GM21526 (cell line): Measurements from ENCODE around the gene RAMP1.
"Not testable (repeated sequence)": the region's sequence is repeated elsewhere in the genome, so short reads cannot be mapped to it uniquely, and the experiment has no call there.

Source experiments
- ATAC-seq: cut with Tn5 transposase; IDR thresholded peaks from one replicate; pipeline ENCODE4 v1.9.1; 2021; ENCODE audit warnings: moderate library complexity; ENCODE audit not compliant: unreplicated experiment, low FRiP score

Gene RAMP1

DNA sequence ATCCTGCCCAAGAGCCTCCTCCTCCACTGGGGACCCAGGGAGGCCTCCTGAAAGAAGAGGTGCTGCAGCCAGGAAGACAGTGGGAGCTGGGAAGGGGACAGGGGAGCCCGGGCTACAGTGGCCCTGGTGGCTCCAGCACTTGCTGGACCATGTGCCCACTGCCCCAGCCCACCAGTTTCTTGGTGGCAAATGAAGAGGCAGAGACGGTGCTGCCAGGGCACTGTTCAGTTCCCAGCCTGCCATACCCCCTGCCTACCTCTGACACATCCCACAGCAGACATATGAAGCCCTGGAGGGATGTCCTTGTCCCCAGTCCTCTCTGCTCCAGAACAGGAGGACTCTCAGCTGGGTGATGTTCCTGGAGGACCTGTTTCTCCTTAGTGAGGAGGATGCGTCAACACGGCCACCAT is 3.7 kb downstream of the RAMP1 start:
- no peak for ATAC-seq

DNA sequence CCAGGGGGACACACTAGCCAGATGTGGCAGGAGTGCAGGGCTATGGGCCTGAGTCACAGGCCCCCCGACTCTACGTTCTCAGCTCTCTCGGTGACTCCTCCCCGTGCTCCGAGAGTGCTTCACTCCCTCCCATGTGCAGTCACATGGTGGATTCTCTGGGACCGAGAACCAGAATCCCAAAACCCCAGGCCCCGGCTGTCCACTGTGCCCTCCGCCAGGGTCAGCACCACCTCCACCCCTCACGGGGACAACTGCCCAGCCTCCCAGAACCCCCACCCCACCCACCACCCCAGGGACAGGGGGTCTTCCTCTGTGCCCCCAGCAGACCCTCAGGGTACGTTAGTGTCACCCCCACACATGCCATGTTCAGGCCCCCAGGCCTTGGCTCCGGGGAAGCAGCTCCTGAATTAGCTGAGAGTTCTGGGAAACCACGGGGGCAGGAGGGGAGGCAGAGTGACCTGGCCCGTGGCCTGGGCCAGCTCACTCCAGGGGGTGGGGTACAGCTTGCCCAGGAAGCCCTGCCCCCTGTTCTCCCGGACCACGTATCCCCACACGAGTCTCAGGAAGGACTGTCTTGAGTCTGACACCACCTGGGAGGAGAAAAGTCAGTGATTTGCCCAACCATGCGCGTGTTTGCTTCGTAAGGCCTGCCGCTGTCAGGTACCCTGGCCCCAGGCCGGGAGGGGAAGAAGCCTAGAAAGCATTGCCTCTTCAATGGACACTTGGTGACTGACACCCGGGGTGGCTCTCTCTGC is 4.4 kb downstream of the RAMP1 start:
- ATAC-seq, result no peak

DNA sequence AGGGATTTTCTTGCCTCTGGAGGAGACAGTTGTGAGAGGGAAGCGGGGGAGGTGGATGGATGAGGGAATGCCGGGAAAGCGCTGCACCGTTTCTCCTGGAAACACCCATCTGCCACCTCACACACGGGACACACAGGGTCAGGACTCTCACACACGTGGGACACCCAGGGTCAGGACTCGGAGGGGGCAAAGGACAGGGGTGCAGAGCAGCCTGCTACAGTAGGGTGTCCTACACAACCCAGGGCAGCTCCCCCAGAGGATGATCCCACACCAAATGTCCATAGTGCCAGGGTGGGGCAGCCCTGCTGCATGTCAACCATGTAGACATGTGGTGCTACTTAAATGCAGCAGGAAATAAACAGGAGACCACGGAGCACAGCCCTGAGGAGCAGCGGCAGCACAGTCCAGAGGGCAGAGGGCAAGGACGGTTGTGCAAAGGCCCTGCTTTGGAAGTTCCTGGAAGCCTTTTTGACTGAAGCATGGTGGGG is 5.1 kb downstream of the RAMP1 start:
- no peak for ATAC-seq

DNA sequence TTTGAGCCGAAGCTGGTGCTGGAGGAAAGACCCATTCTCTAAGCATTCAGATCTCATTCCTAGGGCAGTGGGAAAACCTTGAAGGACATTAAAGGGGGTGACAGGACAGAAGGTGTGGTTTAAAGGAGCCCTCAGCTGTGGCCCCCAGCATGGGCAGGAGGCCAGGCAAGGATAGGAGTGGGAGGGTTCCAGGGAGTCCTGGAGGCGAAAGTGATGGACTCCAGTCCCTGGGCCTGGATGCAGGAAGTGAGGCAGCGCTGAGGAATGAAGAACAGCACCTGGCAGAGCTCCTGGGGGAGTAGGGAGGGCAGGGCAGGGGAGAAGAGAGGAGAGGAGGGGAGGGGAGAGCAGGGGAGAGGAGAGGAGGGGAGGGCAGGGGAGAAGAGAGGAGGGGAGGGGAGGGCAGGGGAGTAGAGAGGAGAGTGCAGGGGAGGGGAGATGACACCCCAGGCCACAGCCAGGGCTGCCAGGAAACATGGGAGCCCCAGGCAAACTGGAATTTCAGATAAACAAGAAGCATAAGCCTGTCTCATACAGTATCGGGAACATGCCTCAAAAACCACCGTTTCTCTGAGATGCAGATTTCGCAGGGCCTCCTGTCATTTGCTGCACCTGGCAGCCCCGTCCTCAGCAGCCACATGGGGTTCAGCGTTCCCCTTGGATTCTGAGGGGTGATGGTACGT is 5.7 kb downstream of the RAMP1 start:
- ATAC-seq, result no peak

DNA sequence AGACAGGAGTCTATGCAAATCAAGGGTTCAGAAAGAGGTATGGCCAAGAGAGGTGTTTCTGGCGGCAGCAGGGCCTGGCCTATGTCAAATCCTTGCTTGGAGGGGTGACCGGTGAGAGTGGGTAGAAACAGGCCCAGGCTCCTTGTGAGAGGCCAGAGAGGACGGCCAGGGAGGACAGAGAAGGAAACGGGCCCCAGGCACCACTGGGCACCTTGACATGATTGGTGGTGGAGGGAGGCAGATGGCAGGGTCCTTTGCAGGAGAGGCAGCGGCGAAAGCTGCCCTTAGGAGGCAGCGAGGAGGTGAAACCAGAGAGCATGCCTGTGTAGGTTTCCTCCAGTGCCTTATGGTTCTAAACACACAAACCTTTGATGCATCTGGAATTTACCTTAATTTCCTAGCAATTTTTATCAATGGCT is 6.2 kb downstream of the RAMP1 start:
- ATAC-seq, result no peak

DNA sequence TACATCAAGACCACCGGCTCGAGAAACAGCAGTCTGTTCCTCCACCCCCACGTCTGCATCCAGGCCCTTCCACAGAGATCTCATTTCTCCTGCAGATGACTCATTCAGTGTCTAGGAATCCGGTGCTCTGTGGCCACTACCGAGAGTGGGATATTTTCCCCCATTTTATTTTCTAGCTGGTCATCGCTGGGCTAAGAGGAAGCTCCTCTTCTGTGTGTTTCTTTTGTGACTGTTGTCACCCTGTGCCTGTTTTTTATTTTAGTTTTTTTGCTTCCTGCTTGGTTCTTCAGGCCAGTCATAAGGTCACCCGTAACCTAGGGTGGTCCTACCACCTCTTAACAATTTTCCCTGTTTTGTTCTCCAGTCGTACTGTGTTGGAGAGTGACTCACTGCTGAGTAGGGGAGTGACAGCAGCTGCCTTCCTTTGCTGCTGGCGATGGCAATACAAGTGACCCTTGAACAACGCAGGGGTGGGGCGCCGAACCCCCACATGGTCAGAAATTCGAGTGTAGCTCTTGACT is 6.7 kb downstream of the RAMP1 start:
- ATAC-seq, result no peak

DNA sequence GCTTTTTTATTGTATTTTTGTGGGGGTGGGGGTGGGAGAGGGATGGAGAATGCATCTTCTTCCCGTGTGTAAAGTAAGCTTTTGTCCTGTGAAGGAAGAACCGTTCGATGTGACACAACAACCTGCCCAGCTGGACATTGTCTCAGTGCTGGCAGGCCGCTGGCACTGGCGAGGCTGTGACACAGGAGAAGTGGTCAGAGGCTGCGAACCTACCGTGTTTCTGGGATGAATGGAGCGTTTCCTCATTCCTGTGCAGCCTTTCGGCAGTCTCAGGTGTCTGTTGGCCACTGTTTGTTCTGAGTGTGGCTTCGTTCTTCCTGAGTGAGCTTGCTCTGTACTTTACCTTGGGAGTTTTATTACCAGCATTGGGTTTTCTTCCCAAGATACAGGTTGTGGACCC is 8.0 kb downstream of the RAMP1 start:
- ATAC-seq, result no peak

DNA sequence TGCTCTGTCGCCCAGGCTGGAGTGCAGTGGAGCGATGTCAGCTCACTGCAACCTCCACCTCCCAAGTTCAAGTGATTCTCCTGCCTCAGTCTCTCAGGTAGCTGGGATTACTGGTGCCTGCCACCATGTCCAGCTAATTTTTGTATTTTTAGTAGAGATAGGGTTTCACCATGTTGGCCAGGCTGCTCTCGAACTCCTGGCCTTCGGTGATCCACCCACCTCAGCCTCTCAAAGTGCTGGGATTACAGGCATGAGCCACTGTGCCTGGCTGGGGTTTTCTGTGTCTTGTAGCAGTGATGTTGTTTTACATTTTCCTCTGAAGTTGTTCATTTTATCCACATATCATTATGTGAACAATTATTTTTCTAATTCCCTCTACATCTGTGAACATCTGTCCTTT is 8.7 kb downstream of the RAMP1 start:
- not testable (repeated sequence) for ATAC-seq

DNA sequence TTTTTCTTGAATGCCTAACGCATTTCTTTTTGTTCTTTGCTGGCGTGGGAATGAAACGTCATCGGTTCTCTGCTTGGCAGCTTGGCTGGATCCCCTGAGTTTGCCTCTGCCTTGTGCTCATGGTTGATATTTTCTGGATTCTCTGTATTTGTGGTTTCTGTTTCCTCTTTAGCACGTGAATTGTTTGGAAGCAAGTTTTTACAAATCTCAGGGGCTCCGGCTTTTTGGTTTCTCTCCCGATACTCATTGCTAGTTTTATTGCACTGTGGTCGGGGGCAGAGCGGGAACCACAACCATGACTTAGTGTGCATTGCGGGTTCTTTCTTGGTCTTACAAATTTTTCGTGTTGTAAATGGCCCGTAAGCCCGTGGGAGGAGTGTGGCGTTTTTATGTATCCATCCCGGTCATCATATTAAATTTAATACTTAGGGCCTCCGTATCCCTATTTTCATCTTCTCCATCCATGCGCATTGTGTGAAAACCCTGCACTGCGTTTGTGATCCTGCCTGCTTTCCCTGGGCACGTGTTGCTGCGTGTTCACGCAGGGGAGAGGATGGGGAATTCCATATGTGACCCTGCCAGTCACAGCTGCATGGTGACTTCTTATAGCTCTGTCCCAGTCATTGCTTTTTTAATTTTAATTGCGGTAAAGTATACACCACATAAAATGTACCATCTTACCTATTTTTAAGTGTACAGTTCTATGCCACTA is 9.4 kb downstream of the RAMP1 start:
- ATAC-seq, result no peak

DNA sequence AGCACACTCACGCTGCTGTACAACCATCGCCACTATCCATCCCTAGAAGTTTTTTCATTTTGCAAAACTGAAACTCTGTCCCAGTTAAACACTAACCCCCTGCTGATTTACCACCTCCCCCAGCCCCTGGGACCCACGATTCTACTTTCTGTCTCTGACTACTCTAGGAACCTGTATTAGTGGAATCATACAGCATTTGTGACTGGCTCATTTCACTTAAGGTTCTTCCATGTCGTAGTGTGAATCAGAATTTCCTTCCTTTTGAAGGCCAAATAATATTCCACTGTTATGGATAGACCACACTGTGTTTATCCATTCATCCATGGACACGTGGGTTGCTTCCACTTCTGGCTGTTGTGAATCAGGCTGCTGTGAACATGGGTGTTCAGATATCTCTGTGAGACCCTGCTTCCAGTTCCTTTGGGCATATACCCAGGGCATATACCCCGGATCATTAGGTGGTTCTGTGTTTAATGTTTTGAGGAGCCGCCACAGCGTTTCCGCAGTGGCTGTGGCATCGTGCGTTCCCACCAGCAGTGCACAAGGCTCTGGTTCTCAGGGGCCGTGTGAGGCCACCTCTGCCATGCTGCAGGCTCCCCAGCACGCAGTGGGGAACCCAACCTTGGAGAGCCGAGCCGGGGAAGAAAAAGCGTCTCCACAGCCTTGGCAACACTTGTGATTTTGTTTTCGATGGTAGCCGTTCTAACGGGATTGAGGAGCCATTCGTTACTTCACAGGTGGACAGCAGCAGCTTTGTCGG is 10.1 kb downstream of the RAMP1 start:
- ATAC-seq, result no peak

DNA sequence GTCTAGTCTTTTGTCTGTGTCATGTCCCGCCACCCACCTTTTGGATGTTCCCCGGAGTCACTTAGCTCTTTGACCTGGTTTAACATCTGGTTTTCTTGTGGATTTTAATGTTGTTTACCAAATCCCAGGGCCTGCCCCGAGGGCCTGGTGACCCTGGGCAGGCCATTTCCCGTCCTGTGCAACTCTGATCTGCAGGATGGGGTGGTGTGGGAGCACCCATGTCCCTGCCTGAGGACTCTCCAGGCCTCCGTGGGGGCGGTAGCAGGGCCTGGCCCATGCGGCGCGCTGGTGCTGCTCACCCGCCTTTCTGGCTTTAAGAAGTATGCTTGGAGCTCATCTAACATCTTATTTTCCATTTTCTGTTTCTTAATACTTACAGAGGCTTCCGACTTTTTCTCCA is 10.7 kb downstream of the RAMP1 start:
- no peak for ATAC-seq

DNA sequence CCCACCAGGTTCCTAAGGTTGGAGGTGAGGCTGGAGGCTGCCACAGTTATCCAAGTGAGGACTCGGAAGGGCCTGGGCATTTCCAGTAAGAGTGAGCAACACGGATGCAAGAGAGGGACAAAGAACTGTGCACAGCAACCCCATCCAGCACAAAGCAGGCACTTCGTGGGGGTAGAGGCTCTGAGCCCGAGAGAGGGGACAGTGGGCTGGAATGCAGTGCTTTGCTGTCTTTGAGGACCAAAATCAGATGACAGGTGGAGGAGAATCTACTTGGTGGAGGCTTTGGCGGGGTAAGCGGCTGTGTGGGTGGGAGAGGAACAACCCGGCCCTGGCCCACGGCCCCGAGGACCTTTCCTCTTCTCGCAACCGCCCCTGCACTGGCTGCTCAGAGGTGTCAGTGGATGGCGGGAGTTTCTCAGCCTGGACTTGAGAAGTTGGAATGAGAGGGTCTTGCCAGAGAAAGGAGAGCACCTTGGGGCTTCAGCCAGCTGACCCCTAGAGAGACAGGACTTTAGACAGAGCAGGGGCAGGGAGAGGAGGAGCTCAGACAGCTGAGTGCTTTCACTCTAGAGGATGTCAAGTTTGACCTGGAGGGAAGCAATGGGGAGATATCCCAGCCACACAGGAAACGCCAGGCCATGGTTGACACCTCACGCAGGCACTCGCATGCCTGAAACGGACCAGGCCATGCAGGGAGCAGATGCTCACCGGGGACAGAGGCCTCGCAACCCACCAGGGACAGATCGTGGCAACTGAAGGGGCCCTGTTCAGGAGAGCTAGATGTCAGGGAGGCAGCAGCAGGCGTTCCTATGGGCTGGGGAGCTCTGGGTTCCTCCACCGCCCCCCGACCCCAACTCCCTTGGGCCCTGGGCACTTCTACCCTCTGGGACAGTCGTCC is 11.6 kb downstream of the RAMP1 start:
- ATAC-seq, result no peak

DNA sequence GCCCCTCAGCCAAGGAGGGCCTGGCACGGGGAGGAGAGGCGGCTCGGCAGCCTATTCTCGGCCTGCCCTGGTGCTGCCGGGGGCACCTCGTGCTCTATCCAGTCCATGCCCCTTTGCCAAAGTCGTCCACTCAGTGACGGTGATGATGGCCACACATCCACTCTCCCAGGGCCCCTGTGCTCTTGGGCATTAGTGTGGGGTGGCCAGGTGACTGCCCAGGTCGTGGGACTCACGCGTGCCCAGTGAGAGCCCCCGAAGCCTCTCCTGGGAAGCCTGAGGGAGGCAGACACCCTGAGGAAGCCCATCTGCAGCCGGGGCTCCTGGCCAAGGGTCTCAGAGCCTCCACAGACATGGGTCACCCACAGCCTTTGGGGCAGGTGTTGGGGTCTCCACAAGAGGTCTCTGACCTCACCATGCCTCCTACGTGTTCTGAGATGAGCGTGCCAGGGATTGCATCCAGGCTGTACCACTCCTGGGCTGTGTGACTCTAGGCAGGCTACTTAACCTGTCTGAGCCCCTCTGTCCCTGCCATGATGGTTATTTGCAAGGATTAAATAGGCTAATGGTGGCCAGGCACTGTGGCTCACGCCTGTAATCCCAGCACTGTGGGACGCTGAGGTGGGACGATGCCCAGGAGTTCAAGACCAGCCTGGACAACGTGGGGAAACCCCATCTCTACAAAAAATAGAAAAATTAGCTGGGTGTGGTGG is 12.9 kb downstream of the RAMP1 start:
- no peak for ATAC-seq

DNA sequence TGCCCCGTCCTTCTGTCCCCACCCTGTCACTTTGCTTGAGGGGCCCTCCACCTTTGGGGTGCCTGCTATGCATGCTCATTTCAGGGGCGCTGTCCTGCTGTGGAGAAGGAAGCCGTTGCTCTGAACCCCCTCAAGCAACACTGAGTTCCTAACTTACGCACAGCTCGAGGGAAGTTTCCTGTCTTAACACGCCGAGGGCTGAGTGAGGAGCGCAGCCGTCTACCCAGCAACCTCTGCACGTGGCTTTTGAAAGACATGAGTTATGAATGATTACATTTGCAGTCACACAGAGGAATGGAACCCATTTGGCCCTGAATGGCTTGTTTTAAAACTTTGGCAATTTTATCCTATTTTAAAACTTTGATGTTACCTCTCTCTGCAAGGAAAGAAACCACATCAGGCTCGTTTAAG is 14.0 kb downstream of the RAMP1 start:
- no peak for ATAC-seq

DNA sequence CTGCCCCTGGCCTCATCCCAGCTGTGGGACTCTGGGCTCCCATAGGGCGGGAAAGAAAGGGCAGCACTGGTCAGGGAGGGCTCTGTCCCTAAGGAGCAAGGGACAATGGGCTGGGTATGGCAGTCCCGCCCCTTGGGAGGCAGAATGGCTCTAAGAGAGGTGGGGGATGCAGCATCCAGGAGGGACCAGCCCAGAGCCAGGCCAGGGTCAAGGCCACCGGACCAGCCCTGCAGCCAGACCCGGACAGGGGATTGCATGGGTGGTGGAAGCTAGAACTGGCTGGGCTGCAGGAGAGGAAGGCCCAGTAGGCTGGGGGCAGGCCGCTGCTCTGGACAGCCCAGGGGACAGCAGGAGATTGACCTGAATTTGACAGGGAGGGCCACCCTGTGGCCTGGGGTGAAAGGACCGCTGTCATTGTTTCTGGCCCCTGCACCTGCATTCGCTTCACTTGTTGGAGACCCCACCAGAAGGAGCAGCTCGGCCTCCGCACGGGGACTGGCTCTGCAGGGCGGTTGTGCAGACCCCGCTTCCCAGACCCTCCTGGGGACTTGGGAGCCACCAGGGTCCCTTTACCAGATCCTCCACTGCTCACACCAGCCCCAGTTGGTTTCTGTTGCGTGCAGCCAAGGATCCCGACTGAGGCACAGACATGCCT is 14.6 kb downstream of the RAMP1 start:
- ATAC-seq, result no peak

DNA sequence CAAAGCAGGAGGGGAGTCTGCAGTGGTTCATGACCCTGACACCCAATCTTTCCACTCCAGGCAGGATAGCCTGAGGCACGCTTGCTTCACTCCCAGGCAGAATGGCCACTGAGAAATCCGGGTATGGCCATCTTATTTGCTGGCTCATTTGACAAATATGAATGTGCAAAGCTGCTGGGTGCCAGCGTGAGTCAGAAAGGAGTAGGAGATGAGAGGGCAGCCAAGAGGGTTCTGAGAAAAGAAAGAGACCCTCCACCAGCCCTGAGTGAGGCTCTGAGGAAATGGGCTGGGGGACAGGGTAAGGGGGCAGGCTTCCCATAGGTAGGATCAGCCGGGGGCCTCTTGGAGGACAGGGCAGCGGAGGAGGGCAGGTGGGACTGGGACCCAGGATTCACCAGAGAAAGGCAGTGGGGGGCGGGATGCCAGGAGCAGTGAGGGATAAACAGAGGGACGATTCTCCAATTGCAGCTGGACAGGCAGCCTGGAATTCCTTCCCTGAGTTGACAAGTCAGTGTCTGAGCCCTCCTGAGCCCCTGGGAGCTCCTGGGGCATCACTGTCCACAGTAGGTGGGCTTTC is 15.2 kb downstream of the RAMP1 start:
- no peak for ATAC-seq

DNA sequence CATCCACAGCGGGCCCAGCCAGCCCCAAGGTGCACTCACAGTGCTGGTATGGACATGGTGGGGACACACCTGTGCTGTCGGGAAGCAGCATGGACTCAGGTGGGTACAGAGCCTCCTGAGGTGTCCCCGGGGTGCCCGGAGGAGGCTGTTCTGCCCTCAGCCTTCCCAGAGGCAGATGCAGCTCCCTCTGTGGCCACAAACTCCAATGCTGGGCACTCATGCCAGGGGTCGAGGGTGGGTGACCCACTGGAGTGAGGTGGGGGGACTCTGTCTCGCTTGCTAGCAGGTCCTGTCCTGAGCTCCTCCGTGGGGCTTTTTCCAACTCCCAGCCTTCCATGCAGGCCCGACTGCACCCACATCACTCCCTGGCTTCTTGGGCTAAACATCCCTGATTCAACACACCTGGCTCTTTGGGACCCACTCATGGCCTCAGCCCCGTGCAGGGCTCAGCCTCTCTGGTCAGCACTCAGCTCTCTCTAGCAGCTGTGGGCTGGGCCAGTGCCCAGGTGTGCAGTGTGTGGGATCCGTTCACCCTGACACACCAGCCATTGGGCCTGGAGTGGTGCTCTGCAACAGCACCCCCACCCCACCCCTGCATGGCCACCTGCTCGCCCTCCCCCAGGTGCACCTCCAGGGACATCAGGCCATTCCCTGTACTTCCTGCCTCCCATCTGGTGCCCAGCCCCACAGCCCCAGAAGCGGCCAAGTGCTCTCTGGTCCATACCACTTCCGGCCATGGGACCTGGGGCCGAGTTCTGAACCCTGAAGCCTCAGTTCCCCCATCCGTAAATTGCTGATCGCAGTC is 16.0 kb downstream of the RAMP1 start:
- ATAC-seq, result no peak
